ENCODE results near the gene COL4A2. TPM values are rescaled to one million over a fixed set of nuclear protein-coding genes. Genes with fewer than 3 reads are reported as not detected.

COL4A2 gene
- total RNA-seq, 2 donors from 2014 or later: 999 to 1,135 TPM

DNA sequence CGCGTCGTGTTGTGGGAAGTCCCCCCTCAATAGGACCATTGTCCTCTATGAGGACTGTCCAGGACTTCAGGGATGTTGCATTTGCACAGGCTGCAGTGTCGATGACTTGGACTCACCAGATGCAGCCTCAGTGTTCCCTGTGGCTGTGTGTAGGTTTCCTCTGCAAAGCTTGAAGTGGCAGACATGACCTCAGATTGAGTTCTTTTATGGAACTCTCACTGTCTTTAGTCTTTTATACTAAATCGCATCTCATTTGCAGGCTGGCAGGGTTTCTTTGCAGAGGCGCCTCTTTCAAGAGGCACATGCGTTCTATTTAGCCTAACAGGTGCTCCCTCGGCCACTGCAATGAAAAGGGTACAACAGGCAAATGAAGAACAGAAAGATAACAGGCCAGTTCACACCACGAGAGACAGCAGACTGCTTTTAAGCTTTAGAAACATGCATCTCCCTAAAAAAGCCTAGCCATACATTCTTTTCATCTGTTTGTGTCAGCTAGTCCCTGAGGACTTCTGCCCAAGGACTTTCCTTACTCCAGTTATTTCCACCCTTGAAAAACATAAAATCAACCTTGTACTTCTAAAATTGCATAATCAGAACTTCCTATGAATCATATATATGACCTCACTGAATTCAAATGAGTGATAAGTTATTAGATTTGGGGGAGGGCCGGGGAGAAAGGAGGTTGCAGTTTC is 136.0 kb downstream of the COL4A2 start:
- H3K27ac ChIP-seq: peak overlapping the region; percentile 73 to 78
- no peaks in the 10 kb centered on the region for H3K9me3 ChIP-seq
- no peak for ATAC-seq (ENCODE audit: insufficient number of reproducible peaks, low FRiP score, low read depth)
- DNase-seq (ENCODE audit: low spot score): no peak
- no peaks in the 10 kb centered on the region for H3K27me3 ChIP-seq (replicated peaks; ENCODE audit: insufficient read depth)
- peaks cover 7 to 25% of the 10 kb centered on the region in 2 donors for H3K4me1 ChIP-seq (ENCODE audit: control insufficient read depth in 1 of 2, low read depth in 2 of 2)
- H3K4me3 ChIP-seq: no peak overlapping the region
- H3K36me3 ChIP-seq: peaks cover 67% of the 10 kb centered on the region
- TF ChIP-seq, protein P1, sequence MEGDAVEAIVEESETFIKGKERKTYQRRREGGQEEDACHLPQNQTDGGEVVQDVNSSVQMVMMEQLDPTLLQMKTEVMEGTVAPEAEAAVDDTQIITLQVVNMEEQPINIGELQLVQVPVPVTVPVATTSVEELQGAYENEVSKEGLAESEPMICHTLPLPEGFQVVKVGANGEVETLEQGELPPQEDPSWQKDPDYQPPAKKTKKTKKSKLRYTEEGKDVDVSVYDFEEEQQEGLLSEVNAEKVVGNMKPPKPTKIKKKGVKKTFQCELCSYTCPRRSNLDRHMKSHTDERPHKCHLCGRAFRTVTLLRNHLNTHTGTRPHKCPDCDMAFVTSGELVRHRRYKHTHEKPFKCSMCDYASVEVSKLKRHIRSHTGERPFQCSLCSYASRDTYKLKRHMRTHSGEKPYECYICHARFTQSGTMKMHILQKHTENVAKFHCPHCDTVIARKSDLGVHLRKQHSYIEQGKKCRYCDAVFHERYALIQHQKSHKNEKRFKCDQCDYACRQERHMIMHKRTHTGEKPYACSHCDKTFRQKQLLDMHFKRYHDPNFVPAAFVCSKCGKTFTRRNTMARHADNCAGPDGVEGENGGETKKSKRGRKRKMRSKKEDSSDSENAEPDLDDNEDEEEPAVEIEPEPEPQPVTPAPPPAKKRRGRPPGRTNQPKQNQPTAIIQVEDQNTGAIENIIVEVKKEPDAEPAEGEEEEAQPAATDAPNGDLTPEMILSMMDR (IDR thresholded peaks at IDR 0.05): no peak

DNA sequence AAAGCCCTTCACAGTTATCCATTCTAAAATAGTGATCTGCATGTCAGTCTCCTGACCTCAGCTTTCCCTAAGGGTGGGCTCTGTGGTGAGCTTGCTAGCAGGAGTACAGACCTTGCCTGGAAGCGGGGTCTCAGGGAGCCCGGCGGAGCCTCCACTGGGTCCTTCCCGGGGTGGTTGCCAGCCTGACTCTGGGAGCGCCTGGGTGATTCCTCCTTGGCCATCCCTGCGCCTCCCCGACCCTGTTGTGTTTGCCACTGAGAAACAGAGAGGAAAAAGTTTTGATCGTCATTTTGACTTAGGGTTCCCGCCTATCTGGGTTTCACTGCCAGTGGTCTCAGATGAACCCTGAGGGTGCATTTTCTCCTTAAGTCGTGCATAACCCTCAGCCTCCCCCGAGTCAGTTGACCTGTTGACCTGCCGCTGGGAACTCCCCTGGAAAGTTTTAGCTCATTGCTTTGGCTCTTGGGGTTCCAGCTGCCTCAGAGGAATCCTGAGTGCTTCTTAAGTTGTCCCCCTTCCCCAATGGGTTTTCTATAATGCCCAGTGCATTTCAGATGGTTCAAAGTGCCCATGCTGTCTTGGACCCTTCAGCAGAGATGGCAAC is 136.6 kb downstream of the COL4A2 start:
- DNase-seq (ENCODE audit: low spot score): no peak
- H3K4me3 ChIP-seq: no peak overlapping the region
- H3K36me3 ChIP-seq: peaks cover 60% of the 10 kb centered on the region
- TF ChIP-seq, protein P1 (IDR thresholded peaks at IDR 0.05): no peak
- peaks cover 7 to 25% of the 10 kb centered on the region in 2 donors for H3K4me1 ChIP-seq (ENCODE audit: control insufficient read depth in 1 of 2, low read depth in 2 of 2)
- no peaks in the 10 kb centered on the region for H3K27me3 ChIP-seq (replicated peaks; ENCODE audit: insufficient read depth)
- H3K9me3 ChIP-seq: no peaks in the 10 kb centered on the region
- H3K27ac ChIP-seq: peak overlapping the region; percentile 73 to 78
- peak; percentile 3 for ATAC-seq (ENCODE audit: insufficient number of reproducible peaks, low FRiP score, low read depth)

- no peaks in the 10 kb centered on the region for H3K9me3 ChIP-seq
- TF ChIP-seq, protein P1 (IDR thresholded peaks at IDR 0.05): no peak
- H3K36me3 ChIP-seq: peaks cover 58% of the 10 kb centered on the region
- DNase-seq (ENCODE audit: low spot score) (no peak), ATAC-seq (ENCODE audit: insufficient number of reproducible peaks, low FRiP score, low read depth) (peak; percentile 11)
- no peak overlapping the region for H3K4me3 ChIP-seq
- peak overlapping the region; percentile 73 to 78 for H3K27ac ChIP-seq
- peaks cover 7 to 25% of the 10 kb centered on the region in 2 donors for H3K4me1 ChIP-seq (ENCODE audit: control insufficient read depth in 1 of 2, low read depth in 2 of 2)
- H3K27me3 ChIP-seq (replicated peaks; ENCODE audit: insufficient read depth): no peaks in the 10 kb centered on the region
Measured at GRCh38 chr13:110444226-110444653, 137.2 kb downstream of the COL4A2 start.

- H3K4me1 ChIP-seq (ENCODE audit: control insufficient read depth in 1 of 2, low read depth in 2 of 2): peaks cover 7 to 25% of the 10 kb centered on the region in 2 donors
- H3K36me3 ChIP-seq: peaks cover 58% of the 10 kb centered on the region
- TF ChIP-seq, protein P1 (IDR thresholded peaks at IDR 0.05): no peak
- no peak for DNase-seq (ENCODE audit: low spot score)
- no peak overlapping the region for H3K4me3 ChIP-seq
- no peaks in the 10 kb centered on the region for H3K27me3 ChIP-seq (replicated peaks; ENCODE audit: insufficient read depth)
- H3K27ac ChIP-seq: peak overlapping the region in 1 of 2 donors; percentile 78
- no peak for ATAC-seq (ENCODE audit: insufficient number of reproducible peaks, low FRiP score, low read depth)
- no peaks in the 10 kb centered on the region for H3K9me3 ChIP-seq
Measured at GRCh38 chr13:110445183-110445582, 138.1 kb downstream of the COL4A2 start.

DNA sequence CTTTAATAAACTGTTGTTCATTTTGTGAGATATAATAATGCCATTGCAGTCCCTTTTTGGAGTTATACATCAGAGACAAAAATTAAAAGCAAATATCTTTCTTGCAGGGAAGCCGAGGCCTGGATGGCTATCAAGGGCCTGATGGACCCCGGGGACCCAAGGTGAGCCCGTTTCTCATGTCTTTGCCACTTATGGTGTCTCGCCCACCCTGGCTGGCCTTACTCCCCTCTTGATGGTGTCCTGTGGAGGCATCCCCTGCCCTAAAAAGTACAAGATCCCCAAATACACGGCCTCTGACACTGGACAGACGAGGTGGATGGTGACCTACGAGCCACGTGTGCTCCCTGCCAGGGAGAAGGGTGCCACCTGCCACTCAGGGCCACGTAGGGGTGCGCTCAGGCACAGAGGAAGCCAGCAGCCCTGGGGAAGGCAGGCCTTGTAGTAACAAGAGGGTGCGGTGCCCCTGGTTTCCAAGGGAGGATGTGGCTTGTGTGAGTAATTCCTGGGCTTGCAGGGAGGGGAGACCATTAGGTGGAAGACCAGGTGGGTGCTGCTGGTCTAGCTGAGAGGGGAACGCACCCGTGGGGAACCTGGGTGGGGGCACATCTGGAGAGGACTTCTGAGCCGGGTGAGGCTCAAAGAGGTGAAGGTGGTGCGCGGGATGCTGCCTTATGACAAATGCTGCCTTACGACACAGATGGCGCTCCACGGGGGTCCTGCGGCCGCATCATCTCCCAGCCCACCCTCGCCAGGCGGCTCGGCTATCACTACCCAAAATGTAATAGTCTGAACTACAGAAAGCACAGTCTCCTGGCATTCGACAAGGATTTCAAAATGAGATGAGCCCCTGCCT is 138.9 kb downstream of the COL4A2 start:
- peaks cover 61% of the 10 kb centered on the region for H3K36me3 ChIP-seq

More for the DNA sequence above, 138.9 kb downstream of the COL4A2 start:
- DNase-seq (ENCODE audit: low spot score): no peak
- Histone ChIP-seq H3K27ac (peak overlapping the region in 1 of 2 donors; percentile 78), H3K27me3 (replicated peaks; ENCODE audit: insufficient read depth) (no peaks in the 10 kb centered on the region), H3K4me3 (no peak overlapping the region), H3K4me1 (ENCODE audit: control insufficient read depth in 1 of 2, low read depth in 2 of 2) (peaks cover 7 to 21% of the 10 kb centered on the region in 2 donors), H3K9me3 (no peaks in the 10 kb centered on the region)
- TF ChIP-seq, protein P1 (IDR thresholded peaks at IDR 0.05): no peak
- no peak for ATAC-seq (ENCODE audit: insufficient number of reproducible peaks, low FRiP score, low read depth)
